ENCODE data around the gene PAEP.

DNA sequence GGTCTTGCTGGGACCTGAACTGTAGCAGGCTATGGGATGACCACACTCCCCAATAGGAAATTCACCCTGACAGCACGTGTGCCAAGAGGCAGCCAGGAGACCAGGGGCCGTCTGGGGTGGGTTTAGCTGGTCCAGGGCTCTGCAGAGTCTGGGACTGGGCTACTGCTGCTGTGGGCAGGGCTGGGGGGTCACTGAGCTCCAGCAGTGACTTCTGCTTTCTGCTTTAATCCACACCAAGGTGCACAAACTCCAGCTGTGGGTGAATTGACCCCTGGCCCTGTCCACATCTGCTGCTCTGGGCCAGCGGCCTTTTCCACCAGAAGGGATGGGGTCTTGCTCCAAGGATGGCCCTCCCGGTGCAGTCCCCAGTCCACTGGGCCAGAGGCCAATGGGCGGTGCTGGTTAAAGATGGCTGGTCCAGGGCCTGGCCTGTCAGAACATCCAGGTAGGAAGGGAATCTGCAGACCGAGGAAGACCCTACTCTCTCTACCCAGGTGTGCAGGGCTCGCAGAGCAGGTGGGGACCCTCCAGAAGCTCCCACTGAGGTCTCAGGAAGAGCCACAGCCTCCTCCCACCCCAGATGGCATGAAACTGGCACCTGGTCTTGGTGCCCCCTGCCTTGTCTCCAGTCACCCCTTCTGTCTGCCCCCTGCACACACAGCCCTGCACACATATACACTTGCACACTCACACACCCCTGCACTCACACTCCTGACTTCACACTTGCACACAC is 49.8 kb downstream of the PAEP start:
- TF ChIP-seq, protein P1, sequence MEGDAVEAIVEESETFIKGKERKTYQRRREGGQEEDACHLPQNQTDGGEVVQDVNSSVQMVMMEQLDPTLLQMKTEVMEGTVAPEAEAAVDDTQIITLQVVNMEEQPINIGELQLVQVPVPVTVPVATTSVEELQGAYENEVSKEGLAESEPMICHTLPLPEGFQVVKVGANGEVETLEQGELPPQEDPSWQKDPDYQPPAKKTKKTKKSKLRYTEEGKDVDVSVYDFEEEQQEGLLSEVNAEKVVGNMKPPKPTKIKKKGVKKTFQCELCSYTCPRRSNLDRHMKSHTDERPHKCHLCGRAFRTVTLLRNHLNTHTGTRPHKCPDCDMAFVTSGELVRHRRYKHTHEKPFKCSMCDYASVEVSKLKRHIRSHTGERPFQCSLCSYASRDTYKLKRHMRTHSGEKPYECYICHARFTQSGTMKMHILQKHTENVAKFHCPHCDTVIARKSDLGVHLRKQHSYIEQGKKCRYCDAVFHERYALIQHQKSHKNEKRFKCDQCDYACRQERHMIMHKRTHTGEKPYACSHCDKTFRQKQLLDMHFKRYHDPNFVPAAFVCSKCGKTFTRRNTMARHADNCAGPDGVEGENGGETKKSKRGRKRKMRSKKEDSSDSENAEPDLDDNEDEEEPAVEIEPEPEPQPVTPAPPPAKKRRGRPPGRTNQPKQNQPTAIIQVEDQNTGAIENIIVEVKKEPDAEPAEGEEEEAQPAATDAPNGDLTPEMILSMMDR (IDR thresholded peaks at IDR 0.05) = no peak
- TF ChIP-seq POLR2A (IDR thresholded peaks at IDR 0.05) = no peak

Data from right lobe of liver (tissue), 4 donors.